GM12872 (cell line): Measurements from ENCODE around the gene ERCC2.

Experiments
- TF ChIP-seq, protein P1 (sequence below): IDR thresholded peaks from 3 replicates; pipeline ENCODE4 v1.5.1; 2011; ENCODE audit warnings: low read depth, mild to moderate bottlenecking, low read length, moderate library complexity; ENCODE audit not compliant: insufficient read depth

ERCC2 gene

GRCh38 chr19:45322311-45322710 is 48.1 kb downstream of the ERCC2 start:
- TF ChIP-seq, protein P1, sequence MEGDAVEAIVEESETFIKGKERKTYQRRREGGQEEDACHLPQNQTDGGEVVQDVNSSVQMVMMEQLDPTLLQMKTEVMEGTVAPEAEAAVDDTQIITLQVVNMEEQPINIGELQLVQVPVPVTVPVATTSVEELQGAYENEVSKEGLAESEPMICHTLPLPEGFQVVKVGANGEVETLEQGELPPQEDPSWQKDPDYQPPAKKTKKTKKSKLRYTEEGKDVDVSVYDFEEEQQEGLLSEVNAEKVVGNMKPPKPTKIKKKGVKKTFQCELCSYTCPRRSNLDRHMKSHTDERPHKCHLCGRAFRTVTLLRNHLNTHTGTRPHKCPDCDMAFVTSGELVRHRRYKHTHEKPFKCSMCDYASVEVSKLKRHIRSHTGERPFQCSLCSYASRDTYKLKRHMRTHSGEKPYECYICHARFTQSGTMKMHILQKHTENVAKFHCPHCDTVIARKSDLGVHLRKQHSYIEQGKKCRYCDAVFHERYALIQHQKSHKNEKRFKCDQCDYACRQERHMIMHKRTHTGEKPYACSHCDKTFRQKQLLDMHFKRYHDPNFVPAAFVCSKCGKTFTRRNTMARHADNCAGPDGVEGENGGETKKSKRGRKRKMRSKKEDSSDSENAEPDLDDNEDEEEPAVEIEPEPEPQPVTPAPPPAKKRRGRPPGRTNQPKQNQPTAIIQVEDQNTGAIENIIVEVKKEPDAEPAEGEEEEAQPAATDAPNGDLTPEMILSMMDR = no peak

DNA sequence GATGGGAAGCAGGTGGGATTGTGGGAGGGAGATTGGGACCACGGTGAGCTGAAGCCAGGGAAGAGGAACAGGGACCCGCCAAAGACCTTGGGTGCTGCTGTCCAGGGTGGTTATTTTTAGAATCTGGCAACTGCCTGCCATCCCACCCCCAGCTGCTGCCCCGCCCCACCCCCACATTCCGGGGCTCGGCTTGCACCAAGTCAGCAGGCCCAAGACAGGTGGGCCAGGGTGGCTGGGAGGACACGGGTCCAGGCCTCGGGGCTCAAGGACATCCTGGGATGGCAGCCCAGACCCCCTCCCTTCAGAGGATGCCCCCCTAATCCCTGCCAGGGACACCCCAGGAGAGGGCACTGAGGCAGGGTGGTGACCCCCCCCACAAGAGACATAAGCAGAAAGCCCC is 48.5 kb downstream of the ERCC2 start:
- TF ChIP-seq, protein P1 = no peak

DNA sequence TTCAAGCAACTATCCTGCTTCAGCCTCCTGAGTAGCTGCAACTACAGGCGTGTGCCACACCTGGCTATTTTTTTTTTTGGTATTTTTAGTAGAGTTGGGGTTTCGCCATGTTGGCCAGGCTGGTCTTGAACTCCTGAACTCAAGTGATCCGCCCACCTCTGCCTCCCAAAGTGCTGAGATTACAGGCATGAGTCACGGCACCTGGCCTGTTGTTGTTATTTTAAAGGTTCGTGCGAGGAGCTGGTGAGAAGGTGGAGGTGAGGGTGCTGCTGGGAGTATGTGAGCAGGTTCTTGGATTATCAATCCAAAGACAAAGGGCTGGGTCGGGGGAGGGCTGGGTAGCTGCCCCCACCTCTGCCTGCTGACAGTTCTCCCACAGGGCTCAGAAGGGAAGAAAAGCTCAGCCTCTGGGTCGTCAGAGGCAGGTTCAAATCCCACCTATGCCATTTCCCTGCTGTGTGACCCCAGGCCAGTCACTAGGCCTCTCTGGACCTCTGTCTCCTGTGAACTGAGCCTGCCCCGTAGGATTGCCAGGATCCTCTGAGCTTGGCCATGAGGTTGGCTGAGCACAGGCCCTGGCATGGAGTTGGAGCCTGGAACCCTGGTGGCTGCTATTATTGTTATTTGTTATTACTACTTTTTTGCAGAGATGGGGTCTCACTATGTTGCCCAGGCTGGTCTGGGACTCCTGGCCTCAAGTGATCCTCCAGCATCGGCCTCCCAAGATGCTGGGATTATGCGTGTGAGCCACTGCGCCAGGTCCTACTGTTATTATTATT is 49.2 kb downstream of the ERCC2 start:
- TF ChIP-seq, protein P1 = no peak

- TF ChIP-seq, protein P1 = no peak
These were observed 55.1 kb downstream of the ERCC2 start for GRCh38 chr19:45315304-45315703.

GRCh38 chr19:45314708-45315245 is 55.6 kb downstream of the ERCC2 start:
- TF ChIP-seq, protein P1 = no peak

DNA sequence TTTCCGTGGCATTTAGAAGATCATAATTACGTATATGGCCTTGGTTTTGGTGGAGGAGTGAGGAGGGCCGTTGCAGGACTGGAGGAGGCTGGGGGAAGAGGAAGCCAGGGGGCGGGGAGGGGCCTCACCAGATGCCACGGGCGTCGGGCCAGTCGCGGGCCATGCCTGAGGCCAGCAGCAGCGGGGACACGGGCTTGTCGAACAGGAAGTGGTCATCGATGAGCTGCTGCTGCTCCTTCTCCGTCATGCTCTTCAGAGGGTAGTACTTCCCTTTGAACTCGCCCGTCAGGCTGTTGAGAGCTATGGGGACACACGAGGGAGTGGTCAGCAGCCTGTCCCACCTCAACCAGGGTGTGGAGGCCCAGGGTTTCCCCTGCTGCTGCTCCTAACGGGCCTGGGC is 58.8 kb downstream of the ERCC2 start:
- TF ChIP-seq, protein P1 = no peak

DNA sequence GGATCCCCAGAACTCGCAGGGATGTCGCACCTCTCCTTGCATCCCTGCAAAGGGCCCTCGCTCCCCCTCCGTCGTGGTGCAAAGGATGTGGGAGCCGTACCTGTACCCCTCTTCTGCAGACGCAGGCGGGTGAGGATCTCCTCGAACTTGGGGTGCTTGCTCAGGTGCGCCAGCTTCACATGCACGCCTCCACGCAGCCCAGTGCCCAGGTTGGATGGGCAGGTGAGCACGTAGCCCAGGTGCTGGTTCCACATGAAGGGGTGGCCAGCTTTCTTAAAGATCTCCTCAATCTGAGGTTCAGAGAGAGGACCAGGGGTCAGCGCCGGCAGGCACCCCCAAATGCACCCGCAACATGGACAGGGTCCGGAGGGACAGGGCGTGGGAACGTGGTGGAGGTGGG is 63.0 kb downstream of the ERCC2 start:
- TF ChIP-seq, protein P1 = no peak
